ENCODE measurements around the gene MTERF4. TPM values are rescaled to one million over a fixed set of nuclear protein-coding genes. Genes with fewer than 3 reads are reported as not detected.

Gene MTERF4
- total and polyA plus RNA-seq, 2 of the 8 experiments (the other 6 are each of a cell fraction or from before 2014, with no cell fraction given): 25.9 to 28.5 TPM

DNA sequence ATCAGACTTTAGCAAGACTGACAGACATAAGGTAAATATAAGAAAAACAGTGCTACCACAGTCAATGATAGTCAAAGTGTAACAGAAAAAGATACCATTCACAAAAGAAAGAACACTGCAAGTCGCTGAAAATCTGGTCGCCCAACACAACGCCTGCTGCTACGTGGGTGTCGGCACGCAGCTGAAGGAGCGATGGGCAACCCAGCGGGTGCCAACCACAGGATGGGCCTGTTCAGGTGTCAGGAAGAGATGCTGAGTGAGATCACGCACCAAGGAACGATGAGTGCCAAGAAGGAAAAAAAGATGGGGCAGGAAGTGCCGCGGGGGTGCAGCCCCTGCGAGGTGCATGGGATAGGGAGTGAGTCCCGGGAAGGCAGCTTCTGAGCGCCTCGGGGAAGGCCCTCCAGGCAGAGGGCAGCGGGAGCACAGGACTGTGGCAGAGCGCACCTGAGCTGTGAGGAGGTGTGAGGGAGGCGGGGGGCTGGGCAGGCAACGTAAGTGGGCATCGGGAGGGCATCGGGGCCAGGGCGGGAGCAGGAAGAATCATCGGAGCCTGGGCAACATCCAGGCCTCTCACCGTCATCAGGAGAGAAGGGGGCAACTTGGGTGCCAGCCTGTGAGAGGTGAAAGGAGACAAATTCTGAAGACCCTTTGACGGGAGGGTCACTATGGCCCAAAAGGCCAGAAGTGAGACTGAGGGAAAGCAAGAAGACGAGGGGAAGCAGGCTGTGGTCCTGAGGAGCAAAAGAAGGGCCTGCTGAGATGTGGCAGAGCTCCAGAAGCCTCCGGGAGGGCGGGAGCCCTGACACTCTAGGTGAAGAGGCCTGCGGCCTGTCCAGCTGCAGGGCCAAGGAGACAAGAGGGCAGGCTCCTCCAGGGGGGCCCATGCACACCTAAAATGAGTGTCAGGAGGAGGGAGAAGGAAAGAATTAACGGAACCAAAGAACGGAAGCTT lies 14.8 kb upstream of the MTERF4 start:
- ChIA-PET CTCF (ENCODE audit: partially characterized antibody) (interaction anchor here (1.0 kb wide), 1 partner anchor 134 kb away, joined by 3 read pairs; no protein-coding TSS in a partner anchor), POLR2A (ENCODE audit: partially characterized antibody) (no interaction called here)
- H3K4me2 ChIP-seq (ENCODE audit: insufficient read depth in 1 of 2, low read depth in 2 of 2, low read length in 2 of 2): no peak overlapping the region
- H3K9me3 ChIP-seq (ENCODE audit: insufficient read depth in 2 of 2, low read depth in 1 of 2, low read length in 1 of 2): no peaks in the 10 kb centered on the region
- no peaks in the 10 kb centered on the region for H3K79me1 ChIP-seq (ENCODE audit: low read depth, low read length)
- H3K23ac ChIP-seq (ENCODE audit: insufficient read length): no peak overlapping the region
- H3K79me2 ChIP-seq (ENCODE audit: control insufficient read depth in 1 of 2, insufficient read depth in 2 of 2, low read length in 2 of 2): no peaks in the 10 kb centered on the region
- no peak overlapping the region for H3K27ac ChIP-seq (ENCODE audit: low read depth, low read length)
- H3K23me2 ChIP-seq (ENCODE audit: low read depth, low read length): no peaks in the 10 kb centered on the region
- no peaks in the 10 kb centered on the region for H3K27me3 ChIP-seq (replicated peaks in 1 of 4; ENCODE audit: control insufficient read depth in 3 of 4, extremely low read depth in 1 of 4, insufficient read depth in 3 of 4, low read length in 3 of 4)
- 93% methylated on average over 24 of the region's 32 CpGs; no CpG with 5 or more reads in 1 of the 2 experiments for WGBS, 2 experiments (ENCODE audit: extremely low coverage in 1 of 2, insufficient coverage in 1 of 2, insufficient read length in 1 of 2, insufficient replicate concordance in 2 of 2, low coverage in 1 of 2, low lambda C conversion rate in 2 of 2, missing lambda C conversion rate in 1 of 2)
- H3K4me1 ChIP-seq (replicated peaks in 1 of 4; ENCODE audit: control insufficient read depth in 3 of 4, insufficient read depth in 4 of 4, low read length in 3 of 4): no peaks in the 10 kb centered on the region
- no peak overlapping the region for H2BK15ac ChIP-seq (ENCODE audit: low read length)
- H4K5ac ChIP-seq (ENCODE audit: insufficient read length, low read depth, low read length): no peak overlapping the region
- no peak overlapping the region for H2AFZ ChIP-seq (ENCODE audit: low read length)
- H3K4ac ChIP-seq (replicated peaks; ENCODE audit: insufficient read length, low read depth, low read length): no peak overlapping the region
- H4K91ac ChIP-seq (replicated peaks; ENCODE audit: insufficient read length, low read length): no peak overlapping the region
- H2BK120ac ChIP-seq (replicated peaks; ENCODE audit: low read depth, low read length): no peak overlapping the region
- FAIRE-seq (no peak), DNase-seq (ENCODE audit: low read depth in 1 of 2, low spot score in 2 of 2) (no peak)
- no peak overlapping the region for H2BK12ac ChIP-seq (ENCODE audit: low read depth, low read length)
- no peak overlapping the region for H3K56ac ChIP-seq (replicated peaks; ENCODE audit: insufficient read length, low read depth, low read length)
- no peak overlapping the region for H2BK20ac ChIP-seq (ENCODE audit: low read length)
- H4K20me1 ChIP-seq (replicated peaks in 1 of 2; ENCODE audit: control insufficient read depth in 1 of 2, insufficient read depth in 2 of 2, low read length in 2 of 2): peaks cover 0 to 3% of the 10 kb centered on the region in 2 experiments
- H2AK5ac ChIP-seq (ENCODE audit: low read depth, low read length): no peak overlapping the region
- H3K14ac ChIP-seq (ENCODE audit: insufficient read length): no peak overlapping the region
- no peak overlapping the region for H3K4me3 ChIP-seq (ENCODE audit: extremely low read depth in 1 of 4, insufficient read depth in 2 of 4, low read depth in 3 of 4, low read length in 4 of 4)
- H4K8ac ChIP-seq (ENCODE audit: extremely low read depth, insufficient read depth, low read length): no peak overlapping the region; the same call in 1 of the 2 replicates
- H3K36me3 ChIP-seq (ENCODE audit: control insufficient read depth in 2 of 4, insufficient read depth in 4 of 4, low read length in 3 of 4): peaks cover 0 to 19% (median 7%) of the 10 kb centered on the region in 4 experiments; a peak in 4 of 8 replicates
- no peak overlapping the region for H2BK5ac ChIP-seq (ENCODE audit: low read depth, low read length)
- H3K18ac ChIP-seq (ENCODE audit: extremely low read depth, low read length): no peak overlapping the region
- H3K9ac ChIP-seq (replicated peaks in 1 of 4; ENCODE audit: extremely low read depth in 1 of 4, low read depth in 3 of 4, low read length in 3 of 4): no peak overlapping the region

All from H1 (cell line).